Islet precursor cell (in vitro differentiated cells): ENCODE results near the gene ASIC3.
A peak's percentile ranks its signal among the peaks of the same experiment; 100 is the strongest.
"Not testable (repeated sequence)": the region's sequence is repeated elsewhere in the genome, so short reads cannot be mapped to it uniquely, and the experiment has no call there.

Experiments
- DNase-seq: peaks from one replicate; pipeline ENCODE4 v3.0.0-alpha.2; 2018

ASIC3 gene

DNA sequence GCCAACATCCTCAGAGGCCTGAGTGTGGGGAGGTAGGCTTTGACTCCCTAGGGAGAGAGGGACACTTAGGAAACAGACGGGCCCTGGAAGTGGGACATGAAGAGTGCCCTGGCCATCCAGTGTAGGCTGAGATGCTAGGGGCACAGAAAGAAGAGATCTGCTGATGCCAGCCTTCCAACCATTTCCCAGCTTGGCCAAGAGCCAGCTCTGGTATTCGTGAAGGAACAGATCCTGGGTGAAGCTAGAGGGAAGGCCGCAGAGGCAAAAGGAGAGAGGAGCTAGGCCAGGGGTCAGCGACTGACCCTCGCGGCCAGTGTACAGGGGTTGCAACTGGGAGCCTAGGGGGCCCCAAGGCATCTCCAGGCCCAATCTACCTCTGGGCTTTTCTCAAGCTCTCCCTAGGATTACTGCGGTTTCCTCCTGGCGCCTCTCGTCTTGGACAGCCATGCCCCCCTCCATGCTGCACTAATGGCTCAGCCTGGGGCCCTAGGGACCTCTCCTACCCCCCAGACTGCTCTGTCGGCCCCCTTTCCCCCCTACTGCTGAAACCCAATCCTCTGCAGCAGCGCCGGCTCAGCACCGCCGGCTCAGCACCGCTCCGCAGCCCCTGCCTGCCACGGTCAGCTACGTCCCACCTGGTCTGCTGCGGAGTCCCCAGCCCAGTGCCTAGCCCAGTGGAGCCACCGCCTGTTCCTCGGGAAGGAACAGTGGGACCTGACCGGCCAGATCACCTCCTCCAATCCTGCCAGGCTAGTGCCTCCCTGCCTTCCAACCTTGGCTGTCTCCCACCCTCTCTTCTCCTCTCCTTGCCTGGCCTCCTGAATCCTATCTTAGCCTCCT is at the start of gene ASIC3:
Gene ASIC3, plus strand, starts transcription at position 556 of the 840 bp plus-strand sequence. CDS start 355 bp downstream, outside the sequence.
- no peak for DNase-seq

DNA sequence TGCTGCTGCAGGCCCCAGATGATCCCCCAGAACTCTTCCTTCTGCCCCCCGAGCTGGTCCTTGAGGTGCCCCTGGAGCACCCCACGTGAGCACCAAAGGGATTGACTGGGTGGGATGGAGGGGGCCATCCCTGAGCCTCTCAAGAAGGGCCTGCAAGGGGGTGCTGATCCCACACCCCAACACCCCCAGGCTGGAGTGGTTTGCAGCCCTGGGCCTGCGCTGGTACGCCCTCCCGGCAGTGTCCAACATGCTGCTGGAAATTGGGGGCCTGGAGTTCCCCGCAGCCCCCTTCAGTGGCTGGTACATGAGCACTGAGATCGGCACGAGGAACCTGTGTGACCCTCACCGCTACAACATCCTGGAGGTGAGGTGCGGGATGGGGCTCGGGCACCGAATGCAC is 49.3 kb upstream of the ASIC3 start:
- no peak for DNase-seq

GRCh38 chr7:150999497-151000230 is 48.7 kb upstream of the ASIC3 start:
- no peak for DNase-seq

DNA sequence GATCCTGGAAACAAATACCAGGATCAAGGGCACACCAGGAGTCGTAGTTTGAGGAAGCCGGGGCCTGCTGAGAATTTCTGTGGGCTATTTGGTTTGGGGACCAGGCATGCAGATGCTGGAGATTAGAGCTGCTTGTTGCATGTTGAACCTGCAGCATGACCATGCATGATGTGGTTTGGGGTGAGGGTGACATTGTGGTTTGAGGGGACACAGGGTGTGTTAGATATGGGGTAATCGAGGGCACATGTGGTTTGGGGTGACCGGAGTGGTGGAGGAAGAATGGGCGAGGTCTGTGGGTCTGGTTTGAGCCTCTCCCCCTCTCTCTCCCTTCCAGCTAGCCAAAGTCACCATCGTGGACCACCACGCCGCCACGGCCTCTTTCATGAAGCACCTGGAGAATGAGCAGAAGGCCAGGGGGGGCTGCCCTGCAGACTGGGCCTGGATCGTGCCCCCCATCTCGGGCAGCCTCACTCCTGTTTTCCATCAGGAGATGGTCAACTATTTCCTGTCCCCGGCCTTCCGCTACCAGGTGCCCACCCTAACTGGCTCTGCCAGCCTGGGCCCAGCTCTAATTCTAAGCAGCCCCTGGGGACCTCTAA is 47.3 kb upstream of the ASIC3 start:
- no peak for DNase-seq

- no peak for DNase-seq
These were observed 46.8 kb upstream of the ASIC3 start for GRCh38 chr7:151001546-151001945.

GRCh38 chr7:151003572-151003971 is 44.8 kb upstream of the ASIC3 start:
- no peak for DNase-seq

DNA sequence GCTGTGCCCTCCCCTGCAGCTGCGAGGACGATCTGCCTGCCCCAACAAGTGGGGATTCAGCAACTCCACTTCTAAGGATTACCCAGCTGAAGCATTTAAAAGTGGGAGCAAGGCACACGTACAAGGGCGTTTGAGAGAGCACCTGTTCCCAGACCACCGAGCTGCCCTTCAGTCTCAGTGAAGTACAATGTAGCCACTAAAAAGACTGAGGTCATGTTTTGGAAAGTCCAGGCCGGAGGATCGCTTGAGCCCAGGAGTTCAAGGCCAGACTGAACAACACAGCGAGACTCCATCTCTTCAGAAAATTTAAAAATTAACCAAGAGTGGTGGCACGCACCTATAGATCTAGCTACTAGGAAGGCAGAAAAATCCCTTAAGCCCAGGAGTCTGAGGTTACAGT is 42.8 kb upstream of the ASIC3 start:
- DNase-seq, result no peak

DNA sequence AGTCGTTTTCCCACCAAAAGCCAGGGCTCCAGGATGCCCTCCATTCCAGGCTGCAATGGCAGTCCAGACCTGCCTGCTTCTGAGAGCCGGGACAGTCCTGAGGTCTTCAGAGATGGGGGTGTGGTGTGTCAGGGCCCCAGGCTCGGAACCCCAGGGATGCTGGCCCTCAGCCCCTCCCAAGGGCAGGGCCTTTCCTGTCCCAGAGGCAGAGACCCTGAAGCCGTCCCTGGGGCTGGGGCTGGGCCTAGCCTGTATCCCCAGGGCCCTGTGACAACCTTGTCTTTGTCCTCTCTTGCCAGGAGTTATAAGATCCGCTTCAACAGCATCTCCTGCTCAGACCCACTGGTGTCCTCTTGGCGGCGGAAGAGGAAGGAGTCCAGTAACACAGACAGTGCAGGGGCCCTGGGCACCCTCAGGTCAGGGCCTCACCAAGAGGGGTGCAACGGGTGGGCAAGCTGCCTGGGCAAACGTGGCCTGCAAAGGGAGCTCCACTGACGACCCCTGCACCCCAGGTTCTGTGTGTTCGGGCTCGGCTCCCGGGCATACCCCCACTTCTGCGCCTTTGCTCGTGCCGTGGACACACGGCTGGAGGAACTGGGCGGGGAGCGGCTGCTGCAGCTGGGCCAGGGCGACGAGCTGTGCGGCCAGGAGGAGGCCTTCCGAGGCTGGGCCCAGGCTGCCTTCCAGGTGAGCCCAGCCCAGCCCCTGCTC is 41.6 kb upstream of the ASIC3 start:
- DNase-seq, result peak; percentile 51

DNA sequence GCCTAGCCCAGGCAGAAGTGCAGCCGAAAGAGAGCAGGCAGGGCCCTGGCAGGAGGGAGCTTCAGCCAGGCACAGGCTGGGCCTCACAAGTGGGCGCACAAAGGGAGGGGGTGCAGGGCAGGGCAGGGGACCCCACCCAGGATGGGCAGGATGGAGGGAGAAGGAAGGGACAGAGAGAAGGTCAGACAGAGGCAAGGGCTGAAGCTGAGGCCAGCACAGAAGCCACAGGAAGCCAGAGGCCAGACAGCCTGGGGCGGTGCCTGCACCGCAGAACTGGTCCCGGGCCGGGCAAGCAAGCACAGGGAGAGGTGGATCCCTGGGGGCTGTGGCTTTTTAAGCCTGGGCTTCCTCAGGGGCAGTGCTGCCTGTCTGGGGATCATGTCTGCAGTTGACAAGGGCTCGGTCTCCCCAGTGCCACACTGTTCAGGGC is 40.8 kb upstream of the ASIC3 start:
- peak; percentile 84 for DNase-seq

DNA sequence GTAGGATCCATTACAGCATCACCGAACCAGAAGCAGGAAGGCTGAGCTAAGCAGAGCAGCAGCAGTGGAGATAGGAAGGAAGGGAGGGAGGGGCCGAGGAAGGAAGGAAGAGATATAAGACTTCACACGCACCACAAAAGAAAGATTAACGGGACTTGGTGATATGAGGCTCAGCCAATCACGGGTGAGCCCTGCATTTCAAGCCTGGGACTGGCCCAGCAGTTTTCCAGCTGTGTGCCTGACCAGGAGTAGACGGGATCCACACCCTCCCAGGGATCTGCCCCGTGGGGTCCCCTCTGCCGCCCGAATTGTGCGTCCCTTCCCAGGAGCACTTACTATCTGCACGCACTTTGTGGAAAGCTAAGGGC is 40.2 kb upstream of the ASIC3 start:
- DNase-seq, result peak; percentile 54

DNA sequence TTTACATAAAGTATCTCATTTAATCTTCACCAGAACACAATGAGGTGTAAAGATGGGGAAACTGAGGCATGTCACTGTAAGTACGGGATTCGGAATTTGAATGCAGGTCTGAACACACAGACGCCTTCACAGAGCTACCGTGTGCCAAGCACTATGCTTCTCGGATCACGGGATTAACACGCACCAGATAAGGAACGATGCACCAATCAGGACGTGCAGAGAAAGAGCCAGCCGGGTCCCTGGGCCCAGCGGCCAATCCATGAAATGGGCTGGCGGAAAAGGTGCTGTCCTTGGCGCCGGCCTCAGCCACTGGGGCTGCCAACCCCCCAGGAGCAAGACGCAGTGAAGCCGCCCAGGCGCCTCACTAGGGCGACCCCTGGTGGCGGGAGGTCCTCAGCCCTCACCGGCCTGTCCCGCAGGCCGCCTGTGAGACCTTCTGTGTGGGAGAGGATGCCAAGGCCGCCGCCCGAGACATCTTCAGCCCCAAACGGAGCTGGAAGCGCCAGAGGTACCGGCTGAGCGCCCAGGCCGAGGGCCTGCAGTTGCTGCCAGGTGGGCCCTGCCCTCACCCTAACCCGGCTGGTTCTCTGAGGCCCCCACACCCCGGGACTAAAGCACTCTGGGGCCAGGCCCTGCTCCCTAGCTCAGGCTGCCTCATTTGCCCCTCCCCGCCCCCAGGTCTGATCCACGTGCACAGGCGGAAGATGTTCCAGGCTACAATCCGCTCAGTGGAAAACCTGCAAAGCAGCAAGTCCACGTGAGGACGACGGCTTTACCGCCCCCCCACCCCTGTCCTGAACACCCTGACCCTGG is 39.6 kb upstream of the ASIC3 start:
- peak; percentile 87 for DNase-seq

DNA sequence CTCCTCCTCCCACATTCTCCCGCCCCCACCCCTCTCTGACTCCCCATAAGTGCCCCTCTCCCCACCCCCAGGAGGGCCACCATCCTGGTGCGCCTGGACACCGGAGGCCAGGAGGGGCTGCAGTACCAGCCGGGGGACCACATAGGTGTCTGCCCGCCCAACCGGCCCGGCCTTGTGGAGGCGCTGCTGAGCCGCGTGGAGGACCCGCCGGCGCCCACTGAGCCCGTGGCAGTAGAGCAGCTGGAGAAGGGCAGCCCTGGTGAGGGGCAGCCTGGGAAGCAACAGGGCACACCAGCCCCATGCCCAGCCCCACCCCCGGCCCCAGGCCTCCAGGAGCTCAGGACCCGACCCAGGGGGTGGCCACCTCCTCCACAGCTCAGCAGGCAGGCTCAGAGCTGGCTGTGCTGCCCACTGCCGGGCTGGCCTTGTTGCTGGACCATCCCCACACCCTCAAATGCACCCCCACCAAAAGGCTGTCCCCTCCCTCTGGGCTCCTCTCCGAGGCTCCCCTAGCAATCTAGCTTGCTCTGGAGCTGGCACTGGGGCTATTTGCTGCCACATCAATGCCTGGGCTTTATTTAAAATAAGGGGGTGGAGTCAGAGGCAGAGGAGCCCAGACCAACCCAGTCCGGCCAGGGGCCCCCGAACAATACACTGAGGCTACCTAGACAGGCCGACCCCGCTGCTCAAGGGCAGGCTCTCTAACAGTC is 38.8 kb upstream of the ASIC3 start:
- no peak for DNase-seq

GRCh38 chr7:151010037-151010306 is 38.4 kb upstream of the ASIC3 start:
- DNase-seq, result no peak

DNA sequence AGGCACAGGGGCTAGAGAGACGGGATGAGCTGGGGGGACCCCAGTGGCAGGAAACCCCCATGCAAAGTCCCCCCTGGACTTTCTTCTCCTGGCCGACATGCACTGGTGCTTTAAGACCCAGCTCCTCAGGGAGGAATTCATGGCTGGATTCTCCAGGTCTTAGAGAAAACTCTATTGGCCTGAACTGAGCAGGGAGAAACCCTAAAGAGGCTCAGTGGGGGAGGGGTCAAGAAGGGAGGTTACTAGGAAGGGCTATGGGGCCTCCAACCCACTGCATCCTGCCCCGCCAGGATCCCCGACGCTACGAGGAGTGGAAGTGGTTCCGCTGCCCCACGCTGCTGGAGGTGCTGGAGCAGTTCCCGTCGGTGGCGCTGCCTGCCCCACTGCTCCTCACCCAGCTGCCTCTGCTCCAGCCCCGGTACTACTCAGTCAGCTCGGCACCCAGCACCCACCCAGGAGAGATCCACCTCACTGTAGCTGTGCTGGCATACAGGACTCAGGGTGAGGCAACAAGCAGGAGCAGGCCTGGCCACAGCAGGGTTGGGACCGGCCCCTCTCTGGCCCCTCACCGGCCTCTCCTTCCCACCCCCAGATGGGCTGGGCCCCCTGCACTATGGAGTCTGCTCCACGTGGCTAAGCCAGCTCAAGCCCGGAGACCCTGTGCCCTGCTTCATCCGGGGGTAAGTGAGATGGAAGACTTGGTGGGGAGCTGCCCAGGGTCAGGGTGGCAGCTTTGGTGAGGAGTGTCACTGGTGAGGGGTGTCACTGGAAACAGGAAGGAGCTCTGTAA is 37.8 kb upstream of the ASIC3 start:
- DNase-seq, result peak; percentile 73

DNA sequence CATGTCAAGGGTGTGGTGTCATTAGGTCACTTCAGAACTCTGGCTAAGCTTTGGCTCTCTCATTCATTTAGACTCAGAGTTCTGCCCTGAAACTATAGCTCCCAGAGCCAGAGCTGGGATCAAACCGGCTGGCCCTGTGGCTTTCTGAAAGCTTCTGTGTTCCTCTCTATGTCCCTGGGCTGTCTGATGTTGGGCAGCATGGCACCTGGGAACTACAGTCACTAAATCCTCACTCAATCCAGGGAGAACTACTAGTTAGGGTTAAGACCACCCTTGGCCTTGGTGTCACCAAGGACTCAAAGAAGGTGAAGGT is 37.3 kb upstream of the ASIC3 start:
- no peak for DNase-seq

DNA sequence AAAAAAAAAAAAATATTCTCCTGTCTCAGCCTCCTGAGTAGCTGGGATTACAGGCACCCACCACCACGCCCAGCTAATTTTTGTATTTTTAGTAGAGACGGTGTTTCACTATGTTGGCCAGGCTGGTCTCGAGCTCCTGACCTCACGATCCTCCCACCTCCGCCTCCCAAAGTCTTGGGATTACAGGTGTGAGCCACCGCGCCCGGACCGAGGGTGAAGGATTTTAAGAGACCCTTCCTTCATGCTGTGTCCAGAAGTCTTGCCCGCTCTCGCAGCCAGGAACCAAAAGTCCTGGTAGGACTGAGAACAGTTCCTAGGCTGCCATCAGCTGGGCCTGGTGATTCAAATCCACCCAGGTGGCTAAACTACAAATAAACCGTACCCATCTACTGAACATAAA is 36.7 kb upstream of the ASIC3 start:
- not testable (repeated sequence) for DNase-seq

GRCh38 chr7:151012031-151012692 is 36.2 kb upstream of the ASIC3 start:
- DNase-seq, result no peak

GRCh38 chr7:151012911-151013347 is 35.4 kb upstream of the ASIC3 start:
- peak; percentile 84 for DNase-seq

DNA sequence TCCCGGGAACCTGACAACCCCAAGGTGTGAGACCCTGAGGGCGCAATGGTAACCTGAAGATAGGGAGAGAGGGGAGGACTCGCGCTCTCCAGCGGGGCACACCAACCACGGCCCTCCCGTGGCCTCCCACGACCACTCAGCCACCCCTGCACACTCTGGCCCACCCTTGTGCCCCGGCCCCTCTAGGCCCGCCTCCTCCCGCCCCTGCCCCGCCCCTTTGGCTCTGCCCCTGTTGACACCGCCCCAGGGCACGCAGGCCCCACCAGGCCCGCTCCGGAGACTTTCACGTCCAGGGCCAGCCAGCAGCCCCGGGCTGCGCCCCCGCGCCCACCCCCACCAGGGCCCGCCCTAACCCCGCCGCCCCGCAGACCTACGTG is 35.0 kb upstream of the ASIC3 start:
- no peak for DNase-seq

DNA sequence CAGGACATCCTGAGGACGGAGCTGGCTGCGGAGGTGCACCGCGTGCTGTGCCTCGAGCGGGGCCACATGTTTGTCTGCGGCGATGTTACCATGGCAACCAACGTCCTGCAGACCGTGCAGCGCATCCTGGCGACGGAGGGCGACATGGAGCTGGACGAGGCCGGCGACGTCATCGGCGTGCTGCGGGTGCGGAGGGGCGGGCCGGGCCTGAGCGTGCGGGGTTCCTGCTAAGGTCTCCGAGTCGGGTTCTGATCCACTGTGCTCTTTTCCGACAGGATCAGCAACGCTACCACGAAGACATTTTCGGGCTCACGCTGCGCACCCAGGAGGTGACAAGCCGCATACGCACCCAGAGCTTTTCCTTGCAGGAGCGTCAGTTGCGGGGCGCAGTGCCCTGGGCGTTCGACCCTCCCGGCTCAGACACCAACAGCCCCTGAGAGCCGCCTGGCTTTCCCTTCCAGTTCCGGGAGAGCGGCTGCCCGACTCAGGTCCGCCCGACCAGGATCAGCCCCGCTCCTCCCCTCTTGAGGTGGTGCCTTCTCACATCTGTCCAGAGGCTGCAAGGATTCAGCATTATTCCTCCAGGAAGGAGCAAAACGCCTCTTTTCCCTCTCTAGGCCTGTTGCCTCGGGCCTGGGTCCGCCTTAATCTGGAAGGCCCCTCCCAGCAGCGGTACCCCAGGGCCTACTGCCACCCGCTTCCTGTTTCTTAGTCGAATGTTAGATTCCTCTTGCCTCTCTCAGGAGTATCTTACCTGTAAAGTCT is 34.4 kb upstream of the ASIC3 start:
- peak; percentile 85 for DNase-seq
